Suprapubic skin (tissue), 4 donors: ENCODE measurements around the gene SIK3. TPM values are rescaled to one million over a fixed set of nuclear protein-coding genes. Genes with fewer than 3 reads are reported as not detected.

Experiments used
- DNase-seq, 2 donors: peaks; one replicate each; pipeline ENCODE4 v3.0.0-alpha.2; 2019; ENCODE audit warnings: low spot score in 2 of 2
- H3K27ac ChIP-seq: fragments of 200-600 bp; sonication (generic); one replicate; pipeline ENCODE4 v1.5.1; 2019
- H3K27me3 ChIP-seq: fragments of 200-600 bp; sonication (generic); one replicate; pipeline ENCODE4 v1.5.1; 2019
- H3K36me3 ChIP-seq: fragments of 200-600 bp; sonication (generic); one replicate; pipeline ENCODE4 v1.5.1; 2019
- H3K4me1 ChIP-seq: fragments of 200-600 bp; sonication (generic); one replicate; pipeline ENCODE4 v1.5.1; 2019
- H3K4me3 ChIP-seq: fragments of 200-600 bp; sonication (generic); one replicate; pipeline ENCODE4 v1.5.1; 2019; ENCODE audit warnings: mild to moderate bottlenecking
- H3K9me3 ChIP-seq: fragments of 200-600 bp; sonication (generic); one replicate; pipeline ENCODE4 v1.5.1; 2019
- CTCF ChIP-seq, 2 donors: fragments of 200-600 bp in 1 of 2; fragments of 450-650 bp in 1 of 2; sonication (generic) in 1 of 2; IDR thresholded peaks; one replicate each; pipeline ENCODE4 v1.5.1; 2016 to 2019; ENCODE audit warnings: antibody characterized with exemption in 2 of 2, mild to moderate bottlenecking in 1 of 2, moderate library complexity in 1 of 2
- EP300 ChIP-seq: sonication (generic); formaldehyde crosslinking; IDR thresholded peaks from one replicate; pipeline ENCODE4 v1.6.1; 2017; ENCODE audit warnings: antibody characterized with exemption
- POLR2A ChIP-seq, 2 donors: fragments of 450-650 bp; IDR thresholded peaks; one replicate each; pipeline ENCODE4 v1.6.1; 2017; ENCODE audit warnings: antibody characterized with exemption in 2 of 2, mild to moderate bottlenecking in 2 of 2, moderate library complexity in 2 of 2
- POLR2AphosphoS5 ChIP-seq, 3 donors: sonication (generic); formaldehyde crosslinking; IDR thresholded peaks; one replicate each; pipeline ENCODE4 v1.6.1; 2017; ENCODE audit warnings: antibody characterized with exemption in 3 of 3
- WGBS: methylation state at CpG from one replicate; pipeline ENCODE4 v1.1.5; 2018; 5-methylcytosine and 5-hydroxymethylcytosine counted together
- total RNA-seq, 4 donors: library from RNA; depleted of rRNA; stranded (reverse); fragments of >200 nt; gene quantifications; one replicate each; pipeline ENCODE4 v1.1.0, GENCODE V29; 2016

Gene SIK3
- total RNA-seq, 4 donors from 2014 or later = 31.6 to 60.8 (median 37.5) TPM

- Histone ChIP-seq H3K9me3 (no peaks in the 10 kb centered on the region), H3K27me3 (no peaks in the 10 kb centered on the region), H3K27ac (no peak overlapping the region), H3K4me3 (no peak overlapping the region), H3K36me3 (no peaks in the 10 kb centered on the region), H3K4me1 (peaks cover 12% of the 10 kb centered on the region)
- 85% methylated on average over 4 of the region's 4 CpGs for WGBS
- no peak for TF ChIP-seq POLR2AphosphoS5 (IDR thresholded peaks at IDR 0.05)
- no peak for TF ChIP-seq POLR2A (IDR thresholded peaks at IDR 0.05)
- no peak for TF ChIP-seq CTCF (IDR thresholded peaks at IDR 0.05)
- no peak for TF ChIP-seq EP300
- DNase-seq = no peak
Measured at GRCh38 chr11:116963813-116964212, 134.4 kb downstream of the SIK3 start.

GRCh38 chr11:116962108-116962507 is 136.1 kb downstream of the SIK3 start:
- Histone ChIP-seq H3K9me3 (no peaks in the 10 kb centered on the region), H3K36me3 (no peaks in the 10 kb centered on the region), H3K4me3 (no peak overlapping the region), H3K27ac (no peak overlapping the region), H3K4me1 (peaks cover 12% of the 10 kb centered on the region), H3K27me3 (no peaks in the 10 kb centered on the region)
- WGBS = 85% methylated on average over 4 of the region's 4 CpGs
- TF ChIP-seq EP300 (no peak), CTCF (IDR thresholded peaks at IDR 0.05) (no peak), POLR2AphosphoS5 (IDR thresholded peaks at IDR 0.05) (no peak), POLR2A (IDR thresholded peaks at IDR 0.05) (no peak)
- no peak for DNase-seq

- no peak overlapping the region for H3K27ac ChIP-seq
- no peaks in the 10 kb centered on the region for H3K27me3 ChIP-seq
- H3K4me3 ChIP-seq = no peak overlapping the region
- TF ChIP-seq POLR2A (IDR thresholded peaks at IDR 0.05) (no peak), EP300 (no peak), POLR2AphosphoS5 (IDR thresholded peaks at IDR 0.05) (no peak), CTCF (IDR thresholded peaks at IDR 0.05) (no peak)
- H3K9me3 ChIP-seq = no peaks in the 10 kb centered on the region
- no peak for DNase-seq
- 37% methylated on average over 3 of the region's 3 CpGs for WGBS
- H3K36me3 ChIP-seq = no peaks in the 10 kb centered on the region
- H3K4me1 ChIP-seq = peaks cover 20% of the 10 kb centered on the region
Measured at GRCh38 chr11:116960930-116961329, 137.3 kb downstream of the SIK3 start.

- no peaks in the 10 kb centered on the region for H3K9me3 ChIP-seq
- no peak overlapping the region for H3K27ac ChIP-seq
- H3K36me3 ChIP-seq = peaks cover 9% of the 10 kb centered on the region
- WGBS = 62% methylated on average over 3 of the region's 3 CpGs
- H3K27me3 ChIP-seq = no peaks in the 10 kb centered on the region
- no peak overlapping the region for H3K4me3 ChIP-seq
- no peak for DNase-seq
- H3K4me1 ChIP-seq = peaks cover 31% of the 10 kb centered on the region
- TF ChIP-seq EP300 (no peak), CTCF (IDR thresholded peaks at IDR 0.05) (no peak), POLR2AphosphoS5 (IDR thresholded peaks at IDR 0.05) (no peak), POLR2A (IDR thresholded peaks at IDR 0.05) (no peak)
Measured at GRCh38 chr11:116958246-116958645, 140.0 kb downstream of the SIK3 start.

GRCh38 chr11:116955949-116956348 is 142.3 kb downstream of the SIK3 start:
- 63% methylated on average over 4 of the region's 4 CpGs for WGBS
- H3K36me3 ChIP-seq = peaks cover 9% of the 10 kb centered on the region
- peaks cover 27% of the 10 kb centered on the region for H3K4me1 ChIP-seq
- no peaks in the 10 kb centered on the region for H3K27me3 ChIP-seq
- DNase-seq = no peak
- TF ChIP-seq POLR2AphosphoS5 (IDR thresholded peaks at IDR 0.05) (no peak), CTCF (IDR thresholded peaks at IDR 0.05) (no peak), POLR2A (IDR thresholded peaks at IDR 0.05) (no peak), EP300 (no peak)
- no peaks in the 10 kb centered on the region for H3K9me3 ChIP-seq
- H3K27ac ChIP-seq = peak overlapping the region; percentile 45
- no peak overlapping the region for H3K4me3 ChIP-seq
